RWPE1 (cell line): ENCODE measurements around the gene MXD4.

ENCODE experiments used
- CTCF ChIA-PET: fragments of 350-600 bp; sonication (Branson Sonifier 250); formaldehyde crosslinking; extraction: SDS; loops from one replicate; lab custom pipeline; 2021; lab: Yijun Ruan, JAX
- POLR2A ChIA-PET: fragments of 400-600 bp; formaldehyde crosslinking; extraction: SDS; loops from one replicate; lab custom pipeline; 2020; ENCODE audit warnings: antibody characterized with exemption; ENCODE audit not compliant: low non-redundant PET; lab: Yijun Ruan, JAX
- DNase-seq: peaks from one replicate; pipeline ENCODE4 v3.0.0; 2012; ENCODE audit warnings: low spot score
- H3K27ac ChIP-seq: fragments of 450-650 bp; 2 replicates; pipeline ENCODE4 v1.5.1; 2017
- CTCF ChIP-seq: fragments of 450-650 bp; conservative IDR thresholded peaks from 2 replicates; pipeline ENCODE4 v1.5.1; 2017; ENCODE audit warnings: low read depth, mild to moderate bottlenecking

MXD4 gene

GRCh38 chr4:2262145-2262943 lies 435 bp upstream of the MXD4 start:
- peak overlapping the region; percentile 91 for H3K27ac ChIP-seq
- peak; percentile 95 for DNase-seq
- ChIA-PET POLR2A (interaction anchor here (0.6 to 1.5 kb wide), 3 partner anchors 14 to 99 kb away, joined by 4 read pairs; no protein-coding TSS in a partner anchor), CTCF (no interaction called here)
- TF ChIP-seq CTCF = no peak

GRCh38 chr4:2261110-2261852 lies 628 bp downstream of the MXD4 start:
- CTCF ChIA-PET = no interaction called here
- peak overlapping the region; percentile 91 for H3K27ac ChIP-seq
- no peak for TF ChIP-seq CTCF
- peak; percentile 24 for DNase-seq
- POLR2A ChIA-PET = no interaction called here

GRCh38 chr4:2260344-2261109 lies 1.4 kb downstream of the MXD4 start:
- no peak for TF ChIP-seq CTCF
- H3K27ac ChIP-seq = peak overlapping the region; percentile 91
- no peak for DNase-seq
- ChIA-PET POLR2A (no interaction called here), CTCF (no interaction called here)

GRCh38 chr4:2259541-2260343 lies 2.2 kb downstream of the MXD4 start:
- TF ChIP-seq CTCF = no peak
- no peak for DNase-seq
- CTCF ChIA-PET = no interaction called here
- POLR2A ChIA-PET = no interaction called here
- H3K27ac ChIP-seq = peak overlapping the region; percentile 91

- no peak for DNase-seq
- peak overlapping the region; percentile 91 for H3K27ac ChIP-seq
- TF ChIP-seq CTCF = no peak
- ChIA-PET POLR2A (no interaction called here), CTCF (no interaction called here)
These were observed 2.8 kb downstream of the MXD4 start for GRCh38 chr4:2259036-2259540.
